PFSK-1 (cell line): ENCODE data around the gene ELAVL1.

Experiments
- FOXP2 ChIP-seq: optimal IDR thresholded peaks from 2 replicates; pipeline ENCODE3; 2011; ENCODE audit warnings: borderline replicate concordance, control low read depth, inconsistent platforms; ENCODE audit not compliant: insufficient read depth; ENCODE audit errors: extremely low read length, extremely low read depth
- POLR2AphosphoS5 ChIP-seq: IDR thresholded peaks from 2 replicates; pipeline ENCODE4 v1.6.1; 2012; ENCODE audit warnings: low read depth, mild to moderate bottlenecking, control low read depth, low read length, moderate library complexity
- SIN3A ChIP-seq: IDR thresholded peaks from 2 replicates; pipeline ENCODE4 v1.6.1; 2012; ENCODE audit warnings: mild to moderate bottlenecking, low read length, moderate library complexity, borderline replicate concordance; ENCODE audit not compliant: insufficient read depth
- TAF1 ChIP-seq: IDR thresholded peaks from 2 replicates; pipeline ENCODE4 v1.6.1; 2012; ENCODE audit warnings: low read length, control low read depth, borderline replicate concordance; ENCODE audit not compliant: insufficient read depth
- TF ChIP-seq, protein P1 (sequence below), 2 experiments: IDR thresholded peaks; 2 replicates each; pipeline versions ENCODE4 v1.6.1 to v1.8.0; 2011 to 2012; ENCODE audit warnings: low read depth in 2 of 2, low read length in 2 of 2, control low read depth in 1 of 2, inconsistent platforms in 1 of 2, mild to moderate bottlenecking in 1 of 2, moderate library complexity in 1 of 2; ENCODE audit not compliant: insufficient read depth in 1 of 2

ELAVL1 gene

GRCh38 chr19:8030960-8031359 lies 25.5 kb upstream of the ELAVL1 start:
- TF ChIP-seq POLR2AphosphoS5 (no peak), SIN3A (no peak), FOXP2 (no peak), TAF1 (no peak)
- TF ChIP-seq, protein P1, sequence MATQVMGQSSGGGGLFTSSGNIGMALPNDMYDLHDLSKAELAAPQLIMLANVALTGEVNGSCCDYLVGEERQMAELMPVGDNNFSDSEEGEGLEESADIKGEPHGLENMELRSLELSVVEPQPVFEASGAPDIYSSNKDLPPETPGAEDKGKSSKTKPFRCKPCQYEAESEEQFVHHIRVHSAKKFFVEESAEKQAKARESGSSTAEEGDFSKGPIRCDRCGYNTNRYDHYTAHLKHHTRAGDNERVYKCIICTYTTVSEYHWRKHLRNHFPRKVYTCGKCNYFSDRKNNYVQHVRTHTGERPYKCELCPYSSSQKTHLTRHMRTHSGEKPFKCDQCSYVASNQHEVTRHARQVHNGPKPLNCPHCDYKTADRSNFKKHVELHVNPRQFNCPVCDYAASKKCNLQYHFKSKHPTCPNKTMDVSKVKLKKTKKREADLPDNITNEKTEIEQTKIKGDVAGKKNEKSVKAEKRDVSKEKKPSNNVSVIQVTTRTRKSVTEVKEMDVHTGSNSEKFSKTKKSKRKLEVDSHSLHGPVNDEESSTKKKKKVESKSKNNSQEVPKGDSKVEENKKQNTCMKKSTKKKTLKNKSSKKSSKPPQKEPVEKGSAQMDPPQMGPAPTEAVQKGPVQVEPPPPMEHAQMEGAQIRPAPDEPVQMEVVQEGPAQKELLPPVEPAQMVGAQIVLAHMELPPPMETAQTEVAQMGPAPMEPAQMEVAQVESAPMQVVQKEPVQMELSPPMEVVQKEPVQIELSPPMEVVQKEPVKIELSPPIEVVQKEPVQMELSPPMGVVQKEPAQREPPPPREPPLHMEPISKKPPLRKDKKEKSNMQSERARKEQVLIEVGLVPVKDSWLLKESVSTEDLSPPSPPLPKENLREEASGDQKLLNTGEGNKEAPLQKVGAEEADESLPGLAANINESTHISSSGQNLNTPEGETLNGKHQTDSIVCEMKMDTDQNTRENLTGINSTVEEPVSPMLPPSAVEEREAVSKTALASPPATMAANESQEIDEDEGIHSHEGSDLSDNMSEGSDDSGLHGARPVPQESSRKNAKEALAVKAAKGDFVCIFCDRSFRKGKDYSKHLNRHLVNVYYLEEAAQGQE (IDR thresholded peaks at IDR 0.05; ENCODE audit: insufficient read depth in 1 of 2, low read depth in 2 of 2, low read length in 2 of 2), result no peak

DNA sequence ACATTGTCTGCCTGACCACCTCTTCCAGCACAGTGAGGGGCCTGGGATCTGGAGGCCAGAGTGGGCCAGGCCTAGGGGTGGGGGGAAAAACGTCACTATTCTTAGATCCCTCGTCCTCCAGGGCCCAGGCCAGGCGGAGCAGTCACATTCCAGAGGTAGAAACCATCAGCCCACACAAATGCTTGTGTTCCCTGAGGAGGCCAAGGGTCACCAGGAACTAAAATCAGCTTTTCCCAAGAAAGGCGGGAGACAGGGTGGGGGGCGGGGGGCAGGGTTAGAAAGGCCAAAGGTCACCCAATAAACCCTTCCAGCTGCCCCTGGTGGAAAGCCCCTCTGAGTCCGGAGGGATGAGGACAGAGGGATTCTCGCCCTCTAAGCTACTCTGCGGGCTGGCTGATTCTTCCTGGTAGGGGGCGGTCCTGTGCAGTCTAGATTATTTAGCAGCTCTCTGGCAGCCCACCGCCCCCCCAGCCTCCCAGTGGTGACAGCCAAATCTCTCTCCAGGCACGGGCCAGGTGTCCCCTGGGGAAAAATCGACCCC lies 23.6 kb upstream of the ELAVL1 start:
- no peak for TF ChIP-seq TAF1

DNA sequence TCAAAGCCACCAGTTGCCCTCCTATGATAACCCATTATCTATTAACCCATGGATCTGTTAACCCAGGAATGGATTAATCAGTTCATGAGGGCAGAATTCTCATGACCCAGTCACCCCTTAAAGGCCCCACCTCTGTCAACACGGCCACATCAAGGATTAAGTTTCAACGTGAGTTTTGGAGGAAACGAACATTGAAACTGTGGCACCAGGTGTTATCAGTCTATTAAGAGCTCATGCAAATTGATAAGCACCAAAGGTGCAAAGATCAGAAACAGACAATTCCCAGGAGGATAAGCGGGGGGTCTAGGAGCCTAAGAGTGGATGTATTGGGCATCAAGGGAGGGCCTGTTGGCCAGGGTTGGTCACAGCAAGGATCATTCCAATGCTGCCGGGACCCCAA lies 19.9 kb upstream of the ELAVL1 start:
- TF ChIP-seq TAF1 (no peak), POLR2AphosphoS5 (no peak), FOXP2 (no peak), SIN3A (no peak)
- TF ChIP-seq, protein P1 (IDR thresholded peaks at IDR 0.05; ENCODE audit: insufficient read depth in 1 of 2, low read depth in 2 of 2, low read length in 2 of 2), result no peak

GRCh38 chr19:8023371-8023770 lies 17.9 kb upstream of the ELAVL1 start:
- TF ChIP-seq, protein P1 (IDR thresholded peaks at IDR 0.05; ENCODE audit: insufficient read depth in 1 of 2, low read depth in 2 of 2, low read length in 2 of 2), result no peak
- TF ChIP-seq SIN3A (no peak), POLR2AphosphoS5 (no peak)

GRCh38 chr19:8022275-8022674 lies 16.8 kb upstream of the ELAVL1 start:
- TF ChIP-seq, protein P1 (IDR thresholded peaks at IDR 0.05; ENCODE audit: insufficient read depth in 1 of 2, low read depth in 2 of 2, low read length in 2 of 2), result no peak
- TF ChIP-seq SIN3A, result no peak
- TF ChIP-seq FOXP2, result no peak
- no peak for TF ChIP-seq POLR2AphosphoS5
- no peak for TF ChIP-seq TAF1
